ENCODE measurements around the gene HYLS1.
A peak's percentile ranks its signal among the peaks of the same experiment; 100 is the strongest.
"Not testable (repeated sequence)": the region's sequence is repeated elsewhere in the genome, so short reads cannot be mapped to it uniquely, and the experiment has no call there.

The HYLS1 gene

GRCh38 chr11:125887373-125888324 is at the start of gene HYLS1:
TSS of gene HYLS1 (plus strand) at chr11:125887668. CDS start at chr11:125899369, 11,701 bp downstream.
- DNase-seq, result peak; percentile 88

GRCh38 chr11:125842321-125842948 is 45.0 kb upstream of the HYLS1 start:
- DNase-seq, result no peak

DNA sequence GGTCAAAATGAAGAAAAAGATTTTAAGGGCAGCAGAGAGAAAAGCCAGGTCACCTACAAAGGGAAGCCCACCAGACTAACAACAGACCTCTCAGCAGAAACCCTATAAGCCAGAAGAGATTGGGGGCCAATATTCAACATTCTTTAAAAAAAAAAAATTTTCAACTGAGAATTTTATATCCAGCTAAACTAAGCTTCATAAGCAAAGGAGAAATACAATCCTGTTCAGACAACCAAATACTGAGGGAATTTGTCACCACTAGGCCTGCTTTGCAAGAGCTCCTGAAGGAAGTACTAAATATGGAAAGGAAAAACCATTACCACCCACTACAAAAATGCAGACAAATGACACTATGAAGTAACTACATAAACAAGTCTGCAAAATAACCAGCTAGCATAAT is 41.3 kb upstream of the HYLS1 start:
- DNase-seq, result no peak

DNA sequence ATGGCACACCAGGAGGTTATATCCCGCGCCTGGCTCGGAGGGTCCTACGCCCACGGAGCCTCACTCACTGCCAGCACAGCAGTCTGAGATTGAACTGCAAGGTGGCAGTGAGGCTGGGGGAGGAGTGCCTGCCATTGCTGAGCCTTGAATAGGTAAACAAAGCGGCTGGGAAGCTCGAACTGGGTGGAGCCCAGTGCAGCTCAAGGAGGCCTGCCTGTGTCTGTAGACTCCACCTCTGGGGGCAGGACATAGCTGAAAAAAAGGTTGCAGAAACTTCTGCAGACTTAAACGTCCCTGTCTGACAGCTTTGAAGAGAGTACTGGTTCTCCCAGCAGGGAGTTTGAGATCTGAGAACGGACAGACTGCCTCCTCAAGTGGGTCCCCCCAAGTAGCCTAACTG is 29.8 kb upstream of the HYLS1 start:
- DNase-seq, result not testable (repeated sequence)

DNA sequence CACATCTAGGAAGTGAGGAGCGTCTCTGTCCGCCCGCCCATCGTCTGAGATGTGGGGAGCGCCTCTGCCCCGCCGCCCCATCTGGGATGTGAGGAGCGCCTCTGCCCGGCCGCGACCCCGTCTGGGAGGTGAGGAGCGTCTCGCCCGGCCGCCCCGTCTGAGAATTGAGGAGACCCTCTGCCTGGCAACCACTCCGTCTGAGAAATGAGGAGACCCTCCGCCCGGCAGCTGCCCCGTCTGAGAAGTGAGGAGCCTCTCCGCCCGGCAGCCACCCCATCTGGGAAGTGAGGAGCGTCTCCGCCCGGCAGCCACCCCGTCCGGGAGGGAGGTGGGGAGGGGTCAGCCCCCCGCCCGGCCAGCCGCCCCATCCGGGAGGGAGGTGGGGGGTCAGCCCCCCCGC is 24.7 kb upstream of the HYLS1 start:
- DNase-seq, result not testable (repeated sequence)

- DNase-seq, result not testable (repeated sequence)
Observed at GRCh38 chr11:125865354-125865753, 22.1 kb upstream of the HYLS1 start.

- DNase-seq, result no peak
Observed at GRCh38 chr11:125869521-125869920, 17.9 kb upstream of the HYLS1 start.

GRCh38 chr11:125871391-125872137 is 15.9 kb upstream of the HYLS1 start:
- no peak for DNase-seq

DNA sequence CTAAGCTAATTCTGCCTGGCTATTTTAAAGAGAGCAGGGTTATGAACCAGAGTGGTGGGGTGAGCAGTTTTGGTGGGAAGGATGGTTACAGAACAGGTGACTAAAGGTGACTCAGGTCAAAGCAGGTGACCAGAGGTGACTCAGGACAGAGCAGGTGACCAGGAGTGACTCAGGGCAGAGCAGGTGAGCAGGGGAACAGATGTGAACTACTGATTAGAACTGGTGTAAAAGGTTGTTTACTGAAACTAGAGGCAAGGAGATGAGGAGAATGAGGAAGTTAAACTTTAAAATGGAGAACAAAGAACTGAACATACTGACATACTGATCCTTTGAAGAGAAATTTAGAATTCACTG is 15.4 kb upstream of the HYLS1 start:
- DNase-seq, result no peak

DNA sequence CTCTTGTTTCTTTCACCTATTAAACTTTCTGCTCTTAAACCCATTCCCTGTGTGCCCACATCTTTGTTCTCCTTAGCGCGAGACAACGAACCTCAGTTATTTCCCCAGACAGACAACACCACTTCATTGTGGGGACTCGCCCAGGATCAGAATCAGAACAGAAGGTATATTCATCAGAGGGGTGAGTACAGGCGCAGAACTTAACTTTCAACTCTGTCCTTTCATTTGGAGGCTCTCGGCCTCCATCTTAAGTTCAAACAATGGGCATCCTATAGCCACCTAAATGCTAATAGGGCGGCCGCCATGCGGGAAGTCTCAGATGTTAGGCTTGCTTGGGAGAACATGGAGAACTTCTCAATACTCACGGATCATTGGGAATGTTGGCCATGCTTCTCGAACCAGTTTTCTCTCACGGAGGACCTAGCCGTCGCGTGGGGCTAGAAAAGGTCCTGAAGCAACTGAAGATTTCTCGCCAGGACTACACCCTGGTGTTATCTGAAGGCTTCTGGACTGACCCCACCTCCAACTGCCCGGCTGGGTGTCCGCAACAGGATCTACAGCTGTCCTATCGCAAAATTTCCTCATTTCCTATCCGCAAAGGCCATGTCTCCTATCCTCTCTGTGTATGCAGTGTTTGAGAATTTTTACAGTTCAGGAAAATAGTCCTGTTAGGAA is 13.4 kb upstream of the HYLS1 start:
- no peak for DNase-seq

DNA sequence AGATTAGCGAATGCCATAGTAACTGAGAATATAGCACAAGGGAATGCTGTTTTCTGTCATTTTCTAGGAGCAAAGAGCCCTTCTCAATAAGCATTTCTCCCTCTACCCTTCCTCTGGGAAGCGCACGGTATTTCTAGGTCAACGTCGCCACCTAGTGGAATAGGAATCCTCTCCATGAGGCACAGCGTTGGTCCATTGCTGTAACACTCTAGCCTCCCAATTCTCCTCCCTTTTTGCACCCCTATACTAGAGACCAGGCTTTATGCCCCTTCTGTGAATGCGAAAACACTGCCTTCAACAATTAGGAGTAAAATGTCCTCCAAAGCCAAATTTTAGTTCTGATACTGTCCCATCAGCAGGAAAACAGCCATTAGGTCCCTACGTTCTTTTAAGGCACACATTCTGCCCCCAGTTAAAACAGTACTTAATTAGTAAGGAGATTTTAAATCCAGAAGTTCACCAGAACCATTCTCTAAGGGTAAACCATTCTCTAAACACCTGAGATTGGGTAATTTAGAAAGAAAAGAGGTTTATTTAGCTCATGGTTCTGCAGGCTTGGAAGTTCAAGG is 12.8 kb upstream of the HYLS1 start:
- DNase-seq, result no peak

DNA sequence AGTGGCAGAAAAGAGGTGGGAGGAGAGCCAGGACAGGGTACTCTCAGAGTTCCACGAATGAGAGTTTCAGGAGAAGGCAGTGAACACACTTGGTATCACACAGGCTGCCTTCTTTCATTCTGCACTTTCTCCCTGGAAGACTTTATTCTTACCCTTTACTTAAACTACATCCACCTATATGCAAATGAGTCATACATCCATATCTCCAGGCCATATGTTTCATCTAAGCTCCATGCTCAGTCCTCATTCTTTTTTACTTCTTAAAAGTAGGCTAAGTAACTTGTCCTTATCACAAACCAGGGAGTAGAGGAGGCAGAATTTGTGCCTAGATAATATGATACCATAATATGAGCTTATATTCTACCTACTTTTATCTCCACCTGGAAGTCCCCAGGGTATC is 6.2 kb upstream of the HYLS1 start:
- no peak for DNase-seq

DNA sequence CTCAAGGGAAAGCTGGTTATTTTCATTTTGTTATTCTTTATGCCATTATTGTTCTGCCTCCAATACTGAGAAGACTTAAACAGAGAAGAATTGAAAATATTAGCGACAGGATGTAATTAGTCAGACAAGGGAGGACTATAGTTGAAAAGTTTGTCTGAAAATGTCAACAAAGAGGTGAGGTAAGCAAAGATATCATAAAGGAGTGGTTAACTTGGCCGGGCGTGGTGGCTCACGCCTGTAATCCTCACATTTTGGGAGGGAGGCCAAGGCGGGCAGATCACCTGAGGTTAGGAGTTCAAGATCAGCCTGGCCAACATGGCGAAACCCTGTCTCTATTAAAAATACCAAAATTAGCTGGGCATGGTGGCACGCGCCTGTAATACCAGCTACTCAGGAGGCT is 4.1 kb upstream of the HYLS1 start:
- DNase-seq, result no peak

- no peak for DNase-seq
Observed at GRCh38 chr11:125886997-125887372, 483 bp upstream of the HYLS1 start.

- DNase-seq, result no peak
Observed at GRCh38 chr11:125890447-125891100, 3.1 kb downstream of the HYLS1 start.

- no peak for DNase-seq
Observed at GRCh38 chr11:125892071-125892470, 4.6 kb downstream of the HYLS1 start.

DNA sequence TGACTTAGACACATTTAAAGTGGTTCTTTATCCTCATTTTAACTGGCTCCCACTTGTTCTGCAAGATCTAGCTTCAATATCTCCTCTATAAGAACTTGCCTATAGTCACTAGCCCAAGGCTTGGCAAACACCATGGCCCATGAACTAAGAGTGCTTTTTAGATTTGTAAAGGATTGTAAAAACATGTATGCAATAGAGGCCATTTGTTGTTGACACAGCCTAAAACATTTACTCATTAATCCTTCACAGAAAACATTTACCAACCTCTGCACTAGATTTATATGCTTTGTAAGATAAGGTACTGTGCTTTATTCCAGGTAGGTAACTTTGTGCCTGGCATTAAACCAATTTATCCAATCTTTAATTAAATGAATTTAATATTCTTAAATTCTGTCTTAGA is 5.5 kb downstream of the HYLS1 start:
- no peak for DNase-seq

DNA sequence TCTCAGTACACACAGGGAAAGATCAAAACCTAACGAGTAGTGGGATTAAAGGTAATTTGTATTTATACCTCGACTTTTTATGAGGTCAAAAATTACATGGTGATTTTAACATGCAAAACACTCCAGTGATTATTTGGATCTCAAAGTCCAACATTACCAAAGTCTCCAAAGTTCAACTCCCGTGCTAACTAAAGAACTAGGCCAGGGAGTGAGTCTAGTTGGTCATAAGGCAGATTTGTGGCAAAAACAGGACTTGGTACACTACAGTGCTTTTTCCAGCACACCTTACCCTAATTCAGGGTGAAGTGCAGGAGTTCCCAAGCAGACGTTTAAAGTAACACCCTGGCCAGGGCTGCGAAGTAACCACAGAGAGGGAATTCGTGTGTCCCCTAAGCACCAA is 14.4 kb downstream of the HYLS1 start:
- no peak for DNase-seq

DNA sequence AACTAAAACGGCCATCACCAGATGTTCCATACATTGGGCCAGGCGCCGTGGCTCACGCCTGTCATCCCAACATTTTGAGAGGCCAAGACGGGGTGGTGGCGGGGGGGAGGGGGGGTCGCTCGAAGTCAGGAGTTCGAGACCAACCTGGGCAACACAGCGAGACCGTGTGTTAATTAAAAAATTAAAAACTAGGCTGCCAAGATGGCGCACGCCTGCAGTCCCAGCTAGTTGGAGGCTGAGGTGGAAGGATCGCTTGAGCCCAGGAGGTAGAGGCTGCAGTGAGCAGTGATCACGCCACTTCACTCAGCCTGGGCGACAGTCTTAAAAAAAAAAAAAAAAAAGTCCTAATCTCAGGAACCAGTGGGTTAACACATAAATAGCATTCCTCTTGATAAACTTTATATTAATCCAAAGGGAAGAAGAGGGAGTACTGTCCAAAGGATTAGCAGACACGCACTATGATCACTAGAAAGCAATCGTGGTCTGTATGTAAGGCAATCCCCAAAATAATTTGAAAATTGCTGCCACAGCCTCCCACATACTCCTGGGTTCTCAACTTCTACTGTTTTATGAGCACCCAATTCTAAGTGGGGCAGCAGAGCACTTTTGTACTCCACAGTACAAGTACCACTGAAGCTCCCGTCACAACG is 14.9 kb downstream of the HYLS1 start:
- DNase-seq, result no peak

DNA sequence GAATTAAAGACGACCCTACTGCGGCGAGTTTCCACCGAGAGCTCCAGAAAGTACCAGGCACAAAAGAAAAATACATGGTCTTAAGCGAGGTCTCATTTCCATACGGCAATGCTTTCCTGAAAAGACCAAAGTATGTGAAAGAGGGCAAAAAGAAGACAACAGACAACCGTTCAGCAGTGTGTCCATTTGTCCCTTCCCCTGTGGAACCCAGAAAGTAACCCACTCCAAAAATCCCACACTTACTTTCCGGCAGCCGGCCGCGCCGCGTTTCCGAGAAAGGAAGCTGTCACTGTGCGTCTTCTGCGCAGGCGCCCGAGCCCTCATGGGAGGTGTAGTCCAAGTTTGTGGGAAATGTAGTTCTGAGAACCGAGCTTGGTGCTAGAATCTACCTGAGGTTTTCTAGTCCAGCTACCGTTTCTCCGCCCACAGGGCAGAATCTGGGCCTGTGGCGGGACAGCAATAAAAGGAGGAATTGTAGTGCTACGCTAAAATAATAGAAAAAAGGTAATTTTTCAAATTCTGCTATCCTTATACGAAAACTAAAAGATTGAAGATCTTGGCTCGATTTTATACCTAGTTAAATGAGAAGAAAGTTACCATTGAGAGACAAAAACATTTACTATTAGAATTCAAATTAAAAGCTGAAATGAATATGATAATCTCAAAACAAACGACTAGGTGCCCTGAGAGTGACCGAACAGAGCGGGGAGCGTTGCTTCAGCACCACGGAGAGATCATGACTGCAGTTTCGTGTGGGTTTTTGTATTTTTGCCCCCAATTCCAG is 15.7 kb downstream of the HYLS1 start, which contains the start of gene PUS3:
PUS3 (minus strand) TSS at position 280 of the 784 bp plus-strand sequence. CDS start 6,922 bp downstream, outside the sequence.
- DNase-seq, result peak; percentile 78
